ENCODE results near the gene RCCD1. TPM values are rescaled to one million over a fixed set of nuclear protein-coding genes. Genes with fewer than 3 reads are reported as not detected.

The RCCD1 gene
- polyA plus RNA-seq, 1 donor, result 14.1 TPM

Other genes with a start within 250 kb of the RCCD1 start
- 3.7 TPM for gene BLM, start 237.5 kb upstream of the RCCD1 start, polyA plus RNA-seq (ENCODE audit: insufficient read length)
- 35.3 TPM for gene FURIN, start 86.3 kb upstream of the RCCD1 start, polyA plus RNA-seq (ENCODE audit: insufficient read length)
- gene FES, start 70.4 kb upstream of the RCCD1 start, polyA plus RNA-seq (ENCODE audit: insufficient read length), result 16.4 TPM
- gene MAN2A2, start 51.6 kb upstream of the RCCD1 start, polyA plus RNA-seq (ENCODE audit: insufficient read length), result 39.8 TPM
- 10.4 TPM for gene HDDC3, start 22.3 kb upstream of the RCCD1 start, polyA plus RNA-seq (ENCODE audit: insufficient read length)
- gene UNC45A, start 19.6 kb upstream of the RCCD1 start, polyA plus RNA-seq (ENCODE audit: insufficient read length), result 27.1 TPM
- 37.9 TPM for gene PRC1, start 39.7 kb downstream of the RCCD1 start, polyA plus RNA-seq (ENCODE audit: insufficient read length)
- 13.8 TPM for gene VPS33B, start 67.7 kb downstream of the RCCD1 start, polyA plus RNA-seq (ENCODE audit: insufficient read length)
- gene SV2B, start 145.4 kb downstream of the RCCD1 start, polyA plus RNA-seq (ENCODE audit: insufficient read length), result 3.9 TPM